ENCODE data around the gene TEKT2. TPM values are rescaled to one million over a fixed set of nuclear protein-coding genes. Genes with fewer than 3 reads are reported as not detected.

The TEKT2 gene
- total RNA-seq, 1 experiment from 2014 or later, result not detected

GRCh38 chr1:36092166-36092797, 8.4 kb downstream of the TEKT2 start:
- H3K27me3 ChIP-seq (replicated peaks), result no peaks in the 10 kb centered on the region
- no peak overlapping the region for H3K27ac ChIP-seq
- H3K4me3 ChIP-seq, result no peak overlapping the region
- no peaks in the 10 kb centered on the region for H3K9me3 ChIP-seq (replicated peaks)
- no peak for DNase-seq (ENCODE audit: low read depth in 1 of 2, low spot score in 2 of 2)
- peaks cover 71% of the 10 kb centered on the region for H3K36me3 ChIP-seq
- peaks cover 8% of the 10 kb centered on the region for H3K4me1 ChIP-seq (replicated peaks)

- H3K27ac ChIP-seq, result no peak overlapping the region
- H3K4me1 ChIP-seq (replicated peaks), result peaks cover 8% of the 10 kb centered on the region
- H3K4me3 ChIP-seq, result no peak overlapping the region
- no peaks in the 10 kb centered on the region for H3K9me3 ChIP-seq (replicated peaks)
- no peak for DNase-seq (ENCODE audit: low read depth in 1 of 2, low spot score in 2 of 2)
- peaks cover 71% of the 10 kb centered on the region for H3K36me3 ChIP-seq
- no peaks in the 10 kb centered on the region for H3K27me3 ChIP-seq (replicated peaks)
Measured at GRCh38 chr1:36092798-36093185, 8.9 kb downstream of the TEKT2 start.

GRCh38 chr1:36093226-36093625, 9.3 kb downstream of the TEKT2 start:
- no peak for DNase-seq (ENCODE audit: low read depth in 1 of 2, low spot score in 2 of 2)
- Histone ChIP-seq H3K4me3 (no peak overlapping the region), H3K27ac (no peak overlapping the region), H3K4me1 (replicated peaks) (peaks cover 7% of the 10 kb centered on the region), H3K9me3 (replicated peaks) (no peaks in the 10 kb centered on the region), H3K27me3 (replicated peaks) (no peaks in the 10 kb centered on the region), H3K36me3 (peaks cover 71% of the 10 kb centered on the region)

GRCh38 chr1:36093929-36094328, 10.0 kb downstream of the TEKT2 start:
- H3K9me3 ChIP-seq (replicated peaks), result no peaks in the 10 kb centered on the region
- peaks cover 65% of the 10 kb centered on the region for H3K36me3 ChIP-seq
- DNase-seq (ENCODE audit: low read depth in 1 of 2, low spot score in 2 of 2), result no peak
- H3K4me1 ChIP-seq (replicated peaks), result peaks cover 3% of the 10 kb centered on the region
- H3K27me3 ChIP-seq (replicated peaks), result no peaks in the 10 kb centered on the region
- no peak overlapping the region for H3K27ac ChIP-seq
- no peak overlapping the region for H3K4me3 ChIP-seq

GRCh38 chr1:36094621-36095061, 10.7 kb downstream of the TEKT2 start:
- Histone ChIP-seq H3K27ac (no peak overlapping the region), H3K4me3 (no peak overlapping the region), H3K27me3 (replicated peaks) (no peaks in the 10 kb centered on the region), H3K9me3 (replicated peaks) (no peaks in the 10 kb centered on the region), H3K4me1 (replicated peaks) (peaks cover 1% of the 10 kb centered on the region), H3K36me3 (peaks cover 60% of the 10 kb centered on the region)
- DNase-seq (ENCODE audit: low read depth in 1 of 2, low spot score in 2 of 2), result no peak

- no peaks in the 10 kb centered on the region for H3K9me3 ChIP-seq (replicated peaks)
- H3K4me3 ChIP-seq, result no peak overlapping the region
- H3K4me1 ChIP-seq (replicated peaks), result no peaks in the 10 kb centered on the region
- no peak overlapping the region for H3K27ac ChIP-seq
- H3K27me3 ChIP-seq (replicated peaks), result no peaks in the 10 kb centered on the region
- peaks cover 54% of the 10 kb centered on the region for H3K36me3 ChIP-seq
- no peak for DNase-seq (ENCODE audit: low read depth in 1 of 2, low spot score in 2 of 2)
Measured at GRCh38 chr1:36095760-36096405, 12.0 kb downstream of the TEKT2 start.

GRCh38 chr1:36096500-36097432, 12.9 kb downstream of the TEKT2 start:
- DNase-seq (ENCODE audit: low read depth in 1 of 2, low spot score in 2 of 2), result peak in 1 of 2 experiments; percentile 21
- Histone ChIP-seq H3K36me3 (peaks cover 45% of the 10 kb centered on the region), H3K27ac (no peak overlapping the region), H3K9me3 (replicated peaks) (no peaks in the 10 kb centered on the region), H3K4me1 (replicated peaks) (no peaks in the 10 kb centered on the region), H3K4me3 (no peak overlapping the region), H3K27me3 (replicated peaks) (no peaks in the 10 kb centered on the region)

GRCh38 chr1:36097693-36098585, 14.0 kb downstream of the TEKT2 start:
- no peak overlapping the region for H3K27ac ChIP-seq
- no peaks in the 10 kb centered on the region for H3K4me1 ChIP-seq (replicated peaks)
- peaks cover 33% of the 10 kb centered on the region for H3K36me3 ChIP-seq
- DNase-seq (ENCODE audit: low read depth in 1 of 2, low spot score in 2 of 2), result no peak
- H3K9me3 ChIP-seq (replicated peaks), result no peaks in the 10 kb centered on the region
- no peaks in the 10 kb centered on the region for H3K27me3 ChIP-seq (replicated peaks)
- no peak overlapping the region for H3K4me3 ChIP-seq

- no peaks in the 10 kb centered on the region for H3K4me1 ChIP-seq (replicated peaks)
- H3K9me3 ChIP-seq (replicated peaks), result no peaks in the 10 kb centered on the region
- H3K27me3 ChIP-seq (replicated peaks), result no peaks in the 10 kb centered on the region
- H3K4me3 ChIP-seq, result no peak overlapping the region
- no peak overlapping the region for H3K27ac ChIP-seq
- no peak for DNase-seq (ENCODE audit: low read depth in 1 of 2, low spot score in 2 of 2)
- H3K36me3 ChIP-seq, result peaks cover 24% of the 10 kb centered on the region
Measured at GRCh38 chr1:36098650-36099365, 14.9 kb downstream of the TEKT2 start.

- Histone ChIP-seq H3K4me1 (replicated peaks) (no peaks in the 10 kb centered on the region), H3K27ac (no peak overlapping the region), H3K36me3 (peaks cover 14% of the 10 kb centered on the region), H3K4me3 (no peak overlapping the region), H3K9me3 (replicated peaks) (no peaks in the 10 kb centered on the region), H3K27me3 (replicated peaks) (no peaks in the 10 kb centered on the region)
- DNase-seq (ENCODE audit: low read depth in 1 of 2, low spot score in 2 of 2), result peak; percentile 72 to 84
Measured at GRCh38 chr1:36099681-36100341, 15.9 kb downstream of the TEKT2 start.

- no peak for DNase-seq (ENCODE audit: low read depth in 1 of 2, low spot score in 2 of 2)
- H3K27ac ChIP-seq, result no peak overlapping the region
- H3K9me3 ChIP-seq (replicated peaks), result no peaks in the 10 kb centered on the region
- no peaks in the 10 kb centered on the region for H3K27me3 ChIP-seq (replicated peaks)
- no peak overlapping the region for H3K4me3 ChIP-seq
- no peaks in the 10 kb centered on the region for H3K4me1 ChIP-seq (replicated peaks)
- H3K36me3 ChIP-seq, result peaks cover 12% of the 10 kb centered on the region
Measured at GRCh38 chr1:36100376-36100775, 16.5 kb downstream of the TEKT2 start.

GRCh38 chr1:36101546-36101945, 17.7 kb downstream of the TEKT2 start:
- no peak overlapping the region for H3K27ac ChIP-seq
- no peak overlapping the region for H3K4me3 ChIP-seq
- no peaks in the 10 kb centered on the region for H3K9me3 ChIP-seq (replicated peaks)
- no peak for DNase-seq (ENCODE audit: low read depth in 1 of 2, low spot score in 2 of 2)
- H3K36me3 ChIP-seq, result peaks cover 4% of the 10 kb centered on the region; the same call in 1 of the 2 replicates
- H3K4me1 ChIP-seq (replicated peaks), result no peaks in the 10 kb centered on the region
- no peaks in the 10 kb centered on the region for H3K27me3 ChIP-seq (replicated peaks)
